IPS-18c (cell line): ENCODE measurements around the gene BAZ2B.
"Not testable (repeated sequence)": the region's sequence is repeated elsewhere in the genome, so short reads cannot be mapped to it uniquely, and the experiment has no call there.

Experiments used
- H3K4me3 ChIP-seq: 2 replicates; pipeline ENCODE4 v1.7.0; 2013; ENCODE audit warnings: low read depth, mild to moderate bottlenecking, low read length, moderate library complexity; ENCODE audit not compliant: insufficient read depth
- H3K9me3 ChIP-seq: one replicate; pipeline ENCODE4 v1.6.1; 2013; ENCODE audit warnings: mild to moderate bottlenecking, low read length, moderate library complexity; ENCODE audit not compliant: control insufficient read depth, insufficient read depth

BAZ2B gene, protein sequence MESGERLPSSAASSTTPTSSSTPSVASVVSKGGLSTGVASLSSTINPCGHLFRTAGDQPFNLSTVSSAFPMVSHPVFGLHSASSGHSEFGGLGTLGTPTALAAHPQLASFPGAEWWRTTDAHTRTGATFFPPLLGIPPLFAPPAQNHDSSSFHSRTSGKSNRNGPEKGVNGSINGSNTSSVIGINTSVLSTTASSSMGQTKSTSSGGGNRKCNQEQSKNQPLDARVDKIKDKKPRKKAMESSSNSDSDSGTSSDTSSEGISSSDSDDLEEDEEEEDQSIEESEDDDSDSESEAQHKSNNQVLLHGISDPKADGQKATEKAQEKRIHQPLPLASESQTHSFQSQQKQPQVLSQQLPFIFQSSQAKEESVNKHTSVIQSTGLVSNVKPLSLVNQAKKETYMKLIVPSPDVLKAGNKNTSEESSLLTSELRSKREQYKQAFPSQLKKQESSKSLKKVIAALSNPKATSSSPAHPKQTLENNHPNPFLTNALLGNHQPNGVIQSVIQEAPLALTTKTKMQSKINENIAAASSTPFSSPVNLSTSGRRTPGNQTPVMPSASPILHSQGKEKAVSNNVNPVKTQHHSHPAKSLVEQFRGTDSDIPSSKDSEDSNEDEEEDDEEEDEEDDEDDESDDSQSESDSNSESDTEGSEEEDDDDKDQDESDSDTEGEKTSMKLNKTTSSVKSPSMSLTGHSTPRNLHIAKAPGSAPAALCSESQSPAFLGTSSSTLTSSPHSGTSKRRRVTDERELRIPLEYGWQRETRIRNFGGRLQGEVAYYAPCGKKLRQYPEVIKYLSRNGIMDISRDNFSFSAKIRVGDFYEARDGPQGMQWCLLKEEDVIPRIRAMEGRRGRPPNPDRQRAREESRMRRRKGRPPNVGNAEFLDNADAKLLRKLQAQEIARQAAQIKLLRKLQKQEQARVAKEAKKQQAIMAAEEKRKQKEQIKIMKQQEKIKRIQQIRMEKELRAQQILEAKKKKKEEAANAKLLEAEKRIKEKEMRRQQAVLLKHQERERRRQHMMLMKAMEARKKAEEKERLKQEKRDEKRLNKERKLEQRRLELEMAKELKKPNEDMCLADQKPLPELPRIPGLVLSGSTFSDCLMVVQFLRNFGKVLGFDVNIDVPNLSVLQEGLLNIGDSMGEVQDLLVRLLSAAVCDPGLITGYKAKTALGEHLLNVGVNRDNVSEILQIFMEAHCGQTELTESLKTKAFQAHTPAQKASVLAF (N-terminal part only)

DNA sequence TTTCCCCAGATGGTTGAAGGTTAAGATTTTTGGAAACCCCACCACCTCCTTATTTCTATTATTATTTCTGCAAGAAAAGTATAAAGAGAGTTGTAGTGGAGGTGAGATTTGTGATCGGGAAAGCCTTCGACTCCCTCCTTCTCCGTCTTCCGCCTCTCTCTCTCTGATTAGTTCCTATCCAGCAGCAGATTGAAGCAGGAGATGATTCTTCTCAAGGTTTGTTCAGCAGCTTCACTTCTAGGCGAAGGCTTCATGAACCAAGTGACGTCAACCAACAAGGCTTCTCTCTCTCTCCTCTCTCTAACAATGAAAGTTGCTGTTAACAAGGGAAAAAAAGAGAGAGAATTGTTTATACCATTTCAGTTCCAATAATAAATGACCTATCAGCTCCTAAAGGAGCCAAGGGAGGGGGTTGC is at the start of gene BAZ2B:
Gene BAZ2B, minus strand, starts transcription at position 263 of the 416 bp plus-strand sequence. CDS start 137,829 bp downstream, outside the sequence.
- Histone ChIP-seq H3K4me3 (peak within 1 kb of the TSS; percentile 89), H3K9me3 (no peaks in the 10 kb centered on the region)

DNA sequence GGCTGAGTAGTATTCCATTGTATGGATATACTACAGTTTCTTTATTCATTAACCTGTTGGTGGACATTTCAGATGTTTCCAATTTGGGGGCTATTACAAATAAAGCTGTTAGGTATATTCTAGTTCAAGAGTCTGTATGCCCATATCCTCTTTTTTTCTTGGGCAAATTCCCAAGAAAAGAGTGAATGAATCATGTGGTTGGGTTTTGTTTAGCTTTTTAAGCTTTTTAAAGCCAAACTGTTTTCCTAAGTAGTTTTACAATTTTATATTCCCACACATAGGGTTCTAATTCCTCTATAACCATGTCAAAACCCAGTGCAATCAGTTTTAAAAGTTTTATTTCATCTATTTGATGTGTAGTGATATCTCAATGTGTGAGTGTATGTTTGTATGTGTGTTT is 44.9 kb upstream of the BAZ2B start:
- Histone ChIP-seq H3K4me3 (no peak overlapping the region), H3K9me3 (no peaks in the 10 kb centered on the region)

DNA sequence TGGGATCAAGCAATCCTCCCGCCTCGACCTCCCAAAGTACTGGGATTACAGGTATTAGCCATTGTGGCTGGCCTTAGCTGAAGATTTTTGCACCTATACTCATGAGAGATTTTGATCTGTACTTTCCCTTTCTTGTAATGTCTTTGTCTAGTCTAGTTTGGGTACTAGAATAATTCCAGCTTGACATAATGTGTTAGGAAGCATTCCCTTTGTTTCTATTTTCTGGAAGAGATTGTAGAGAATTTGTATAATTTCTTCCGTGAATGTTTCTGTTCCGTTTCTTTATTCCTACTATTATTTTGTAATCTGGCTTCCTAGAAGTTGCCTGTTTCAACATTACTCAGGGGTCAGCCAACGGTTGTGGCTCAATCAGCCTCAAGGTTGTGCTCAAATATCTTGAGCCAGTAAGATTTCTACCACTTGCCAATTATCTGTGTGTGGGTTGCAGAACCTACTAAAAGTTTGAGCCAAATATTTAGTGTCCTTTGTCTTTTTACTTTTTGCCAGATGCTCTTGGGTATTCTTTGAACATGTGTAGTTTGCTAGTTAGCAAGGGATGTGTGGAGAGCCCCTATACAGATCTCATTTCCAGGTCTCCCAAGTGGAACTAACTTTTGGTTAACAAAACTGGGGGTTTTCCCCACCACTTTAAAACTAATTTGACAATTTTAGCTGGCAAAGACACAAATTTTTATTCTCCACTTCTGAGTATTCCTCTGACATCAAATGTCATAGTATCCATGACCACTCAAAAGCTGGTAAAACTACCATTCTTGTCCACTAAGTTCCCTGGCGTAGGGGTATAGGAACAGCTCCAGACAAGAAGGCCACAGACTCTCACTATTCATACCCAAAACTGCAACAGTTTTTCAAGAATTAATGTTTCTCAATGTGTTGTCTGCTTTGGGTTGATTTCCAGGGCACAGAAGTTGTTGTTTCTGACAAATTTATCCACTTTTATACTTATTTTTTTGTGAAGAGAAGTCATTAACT is 42.8 kb upstream of the BAZ2B start:
- no peaks in the 10 kb centered on the region for H3K9me3 ChIP-seq
- H3K4me3 ChIP-seq = no peak overlapping the region

DNA sequence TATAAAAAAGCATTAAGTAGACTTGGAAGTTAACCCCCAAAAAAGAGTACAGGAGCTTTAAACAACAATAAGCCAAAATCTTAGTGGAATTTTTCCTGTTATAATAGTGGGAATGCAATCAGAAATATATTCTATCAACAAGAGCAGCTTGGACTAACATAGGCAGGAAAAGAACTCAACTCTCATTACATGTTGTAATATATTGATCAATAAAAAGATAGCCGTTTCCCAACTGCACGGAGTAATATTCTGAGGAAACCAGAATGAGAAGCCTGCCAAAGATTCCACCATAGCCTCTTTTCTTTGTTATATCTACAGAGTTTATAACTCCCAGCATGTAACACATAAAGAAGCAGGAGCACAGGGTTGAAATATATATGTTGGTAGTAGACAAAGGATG is 37.6 kb upstream of the BAZ2B start:
- H3K4me3 ChIP-seq = no peak overlapping the region

DNA sequence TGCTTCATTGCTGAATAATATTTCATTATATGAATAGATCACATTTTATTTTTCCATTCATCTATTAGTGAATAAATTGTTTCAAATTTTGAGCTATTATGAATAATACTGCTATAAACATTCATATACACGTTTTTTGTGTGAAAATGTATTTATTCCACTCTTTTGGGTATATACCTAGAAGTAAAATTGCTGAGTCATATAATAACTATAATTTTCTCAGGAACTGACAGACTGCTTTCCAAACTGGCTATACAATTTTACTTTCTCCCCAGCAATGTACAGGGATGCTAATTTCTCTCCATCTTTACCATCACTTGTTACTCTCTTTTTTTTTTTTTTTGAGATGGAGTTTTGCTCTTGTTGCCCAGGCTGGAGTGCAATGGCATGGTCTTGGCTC is 35.5 kb upstream of the BAZ2B start:
- no peaks in the 10 kb centered on the region for H3K9me3 ChIP-seq
- no peak overlapping the region for H3K4me3 ChIP-seq

More for the DNA sequence above, 37.6 kb upstream of the BAZ2B start:
- no peaks in the 10 kb centered on the region for H3K9me3 ChIP-seq

DNA sequence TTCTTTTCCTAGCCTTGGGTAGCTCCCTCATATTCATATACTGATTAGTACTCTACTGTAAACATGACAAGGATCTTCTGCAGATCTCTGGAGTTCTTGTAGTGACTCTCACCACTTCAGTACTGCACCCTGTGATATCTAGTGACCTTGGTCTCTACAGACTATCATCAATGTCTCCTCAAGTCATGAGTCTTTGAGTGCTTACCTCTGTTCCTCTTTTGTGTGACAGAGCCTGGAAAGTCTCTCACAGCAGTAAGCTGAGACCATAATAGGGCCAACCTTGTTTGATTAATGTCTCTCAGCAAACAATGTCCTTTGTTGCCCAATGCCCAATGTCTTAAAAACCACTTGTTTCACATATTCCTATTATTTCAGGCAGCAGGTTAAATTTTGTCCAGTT is 34.2 kb upstream of the BAZ2B start:
- H3K9me3 ChIP-seq = no peaks in the 10 kb centered on the region
- H3K4me3 ChIP-seq = no peak overlapping the region

DNA sequence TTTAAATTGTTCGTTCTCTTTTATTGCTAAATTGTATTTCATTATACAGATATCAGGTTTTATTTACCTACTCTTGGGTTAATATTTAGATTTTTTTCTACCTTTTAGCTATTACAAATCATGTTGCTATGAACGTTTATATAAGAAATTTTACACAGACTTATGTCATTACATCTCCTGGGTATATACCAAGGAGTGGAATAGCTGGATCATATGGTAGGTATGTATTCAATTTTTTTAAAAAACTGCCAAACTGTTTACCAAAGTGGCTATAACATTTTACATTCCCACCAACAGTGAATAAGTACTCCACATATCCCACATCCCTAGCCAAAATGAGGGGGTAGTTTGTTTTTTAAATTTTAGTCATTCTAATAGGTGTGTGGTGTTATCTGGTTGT is 32.3 kb upstream of the BAZ2B start:
- Histone ChIP-seq H3K4me3 (no peak overlapping the region), H3K9me3 (peaks cover 2% of the 10 kb centered on the region)

DNA sequence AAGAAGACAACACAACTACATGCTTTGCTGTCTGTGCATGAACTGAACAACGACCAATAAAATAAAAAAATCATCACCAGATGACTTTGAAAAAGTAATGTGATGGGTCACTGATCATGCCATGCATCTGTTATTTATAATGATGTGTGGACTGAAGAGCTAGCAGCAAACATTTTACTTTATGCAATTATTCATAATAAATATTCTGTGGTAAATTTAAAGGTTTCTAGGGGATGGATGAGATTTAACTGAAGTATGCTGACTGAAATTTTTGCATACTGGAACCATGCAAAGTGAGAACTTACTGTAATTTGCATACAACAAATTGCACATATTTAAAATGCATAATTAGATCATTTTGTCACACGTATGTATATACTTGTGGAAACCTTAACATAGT is 31.3 kb upstream of the BAZ2B start:
- H3K9me3 ChIP-seq = peaks cover 2% of the 10 kb centered on the region
- H3K4me3 ChIP-seq = no peak overlapping the region

DNA sequence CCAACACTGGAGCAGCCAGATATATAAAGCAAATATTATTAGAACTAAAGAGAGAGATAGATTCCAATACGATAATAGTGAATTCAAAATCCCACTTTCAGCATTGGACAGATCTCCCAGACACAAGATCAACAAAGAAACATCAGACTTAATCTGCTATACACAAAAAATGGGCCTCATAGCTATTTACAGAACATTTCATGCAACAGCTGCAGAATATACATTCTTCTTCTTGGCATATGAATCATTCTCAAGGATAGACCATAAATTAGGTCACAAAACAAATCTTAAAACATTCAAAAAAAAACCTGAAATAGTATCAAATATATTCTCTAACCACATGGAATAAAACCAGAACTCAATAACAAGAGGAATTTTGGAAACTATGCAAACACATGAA is 23.8 kb upstream of the BAZ2B start:
- Histone ChIP-seq H3K9me3 (peaks cover 2% of the 10 kb centered on the region), H3K4me3 (no peak overlapping the region)

DNA sequence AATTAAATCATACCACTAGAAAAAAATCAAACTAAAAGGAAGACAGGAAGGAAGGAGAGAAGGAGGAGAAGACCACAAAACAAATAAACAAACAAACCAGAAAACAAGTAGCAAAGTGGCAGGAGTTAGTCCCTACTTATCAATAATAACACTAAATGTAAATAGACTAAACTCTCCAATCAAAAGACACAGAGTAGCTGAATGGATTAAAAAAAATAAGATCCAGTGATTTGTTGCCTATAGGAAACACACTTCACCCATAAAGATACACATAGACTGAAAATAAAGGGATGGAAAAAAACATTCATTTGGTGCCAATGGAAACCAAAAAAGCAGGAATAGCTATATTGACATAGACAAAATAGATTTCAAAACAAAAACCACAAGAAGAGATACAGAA is 23.4 kb upstream of the BAZ2B start:
- no peaks in the 10 kb centered on the region for H3K9me3 ChIP-seq
- no peak overlapping the region for H3K4me3 ChIP-seq

DNA sequence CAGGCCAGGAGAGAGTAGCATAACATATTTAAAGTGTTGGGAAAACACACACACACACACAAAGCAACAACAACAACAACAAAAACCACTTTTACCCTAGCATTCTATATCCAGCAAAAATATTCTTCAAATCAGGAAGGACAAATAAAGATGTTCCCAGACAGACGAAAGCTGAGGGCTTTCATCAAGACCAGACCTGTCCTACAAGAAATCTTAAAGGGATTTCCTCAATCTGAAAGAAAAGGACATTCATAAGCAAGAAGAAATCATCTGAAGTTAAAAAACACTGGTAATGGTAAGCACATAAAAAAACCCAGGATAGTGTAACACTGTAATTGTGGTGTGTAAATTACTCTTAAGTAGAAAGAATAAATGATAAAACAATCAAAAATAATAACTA is 22.7 kb upstream of the BAZ2B start:
- H3K4me3 ChIP-seq = no peak overlapping the region

DNA sequence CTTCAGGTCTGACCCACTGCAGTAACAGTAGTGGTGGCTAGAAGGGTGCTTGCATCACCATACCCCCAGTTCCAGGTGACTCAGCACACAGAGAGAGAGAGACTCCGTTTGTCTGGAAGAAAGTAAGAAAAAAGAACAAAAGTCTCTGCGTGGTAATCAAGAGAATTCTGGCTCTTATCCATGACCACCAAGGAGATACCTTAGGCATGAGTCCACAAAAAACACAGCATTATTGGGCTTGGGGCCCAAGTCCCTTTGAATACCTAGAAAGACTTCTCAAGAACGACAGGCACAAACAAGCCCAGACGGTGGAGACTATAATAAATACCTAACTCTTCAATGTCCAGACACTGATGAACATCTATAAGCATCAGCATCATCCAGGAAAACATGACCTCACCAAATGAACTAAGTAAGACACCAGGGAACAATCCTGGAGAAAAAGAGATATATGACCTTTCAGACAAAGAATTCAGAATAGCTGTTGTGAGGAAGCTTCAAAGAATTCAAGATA is 21.7 kb upstream of the BAZ2B start:
- no peaks in the 10 kb centered on the region for H3K9me3 ChIP-seq
- H3K4me3 ChIP-seq = no peak overlapping the region

More for the DNA sequence above, 22.7 kb upstream of the BAZ2B start:
- H3K9me3 ChIP-seq = no peaks in the 10 kb centered on the region

DNA sequence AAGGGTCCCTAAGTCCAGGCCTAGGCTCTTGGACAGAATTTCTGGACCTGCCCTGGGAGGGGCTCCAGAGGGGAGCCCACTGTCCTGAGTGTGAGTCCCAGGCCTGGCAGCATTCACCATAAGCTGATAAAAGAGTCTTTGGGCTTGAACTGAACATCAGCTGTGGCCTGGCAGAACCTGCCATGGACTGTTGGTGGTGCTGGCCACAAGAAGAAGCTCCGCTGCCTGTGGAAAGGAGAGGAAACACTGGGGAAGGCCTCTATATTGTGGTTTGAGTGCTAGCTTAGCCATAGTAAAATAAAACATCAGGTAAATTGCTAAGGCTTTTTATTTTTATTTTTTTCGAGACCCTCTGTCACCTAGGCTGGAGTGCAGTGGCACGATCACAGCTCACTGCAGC is 20.9 kb upstream of the BAZ2B start:
- Histone ChIP-seq H3K9me3 (no peaks in the 10 kb centered on the region), H3K4me3 (no peak overlapping the region)

DNA sequence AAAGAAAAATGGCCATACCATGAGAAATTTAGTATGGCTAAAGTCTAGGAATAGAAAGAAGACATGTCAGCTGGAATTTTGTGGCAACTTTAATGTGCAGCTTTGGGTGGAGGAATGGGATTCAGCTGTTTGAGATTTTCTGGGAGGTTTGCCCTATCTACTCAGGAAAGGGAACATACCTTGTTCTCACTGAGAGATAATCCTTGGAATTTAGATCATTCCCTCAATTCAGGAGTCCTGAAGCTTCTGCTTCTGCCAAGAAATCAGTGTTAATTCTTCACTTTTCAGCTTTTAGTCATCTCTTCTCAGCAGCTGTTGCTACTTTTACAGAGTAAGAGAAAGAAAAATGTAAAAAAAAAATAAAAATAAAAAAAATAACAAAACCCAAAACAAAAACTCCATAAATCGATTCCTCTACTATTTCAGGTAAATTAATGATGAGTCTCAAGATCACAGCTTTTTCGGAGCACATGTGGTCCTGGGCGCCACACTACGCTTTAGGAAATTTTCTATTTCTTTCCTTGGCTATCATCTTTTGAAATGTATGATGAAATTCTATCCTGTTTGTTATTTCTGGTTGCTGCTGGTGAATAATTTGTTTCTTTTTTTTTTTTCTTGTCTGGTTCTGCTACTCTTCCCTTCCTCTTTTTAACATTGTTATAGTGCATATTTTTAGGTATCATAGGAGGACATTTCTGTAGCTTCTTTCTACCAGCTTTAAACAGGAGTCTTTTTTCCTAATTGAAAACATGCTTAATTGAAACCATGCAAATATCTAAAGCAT is 18.9 kb upstream of the BAZ2B start:
- Histone ChIP-seq H3K9me3 (no peaks in the 10 kb centered on the region), H3K4me3 (no peak overlapping the region)

DNA sequence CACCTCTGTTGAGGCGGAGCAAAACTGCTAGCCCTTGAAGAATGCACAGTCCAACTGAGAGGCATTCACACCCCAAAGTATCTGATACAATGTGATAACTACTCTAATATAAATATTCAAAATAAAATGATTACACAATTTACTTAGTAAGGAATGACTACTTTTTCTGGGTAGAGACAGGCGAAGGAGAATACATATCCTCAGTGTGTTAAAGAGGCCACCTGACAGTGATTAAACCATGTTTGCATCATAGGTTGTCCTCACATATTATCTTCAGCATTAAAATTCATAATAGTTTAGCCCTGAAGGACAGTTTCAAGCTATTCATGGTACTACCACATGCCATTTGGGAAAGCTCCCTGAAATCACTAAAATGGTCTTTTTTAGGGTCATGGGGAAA is 16.9 kb upstream of the BAZ2B start:
- Histone ChIP-seq H3K9me3 (no peaks in the 10 kb centered on the region), H3K4me3 (no peak overlapping the region)

DNA sequence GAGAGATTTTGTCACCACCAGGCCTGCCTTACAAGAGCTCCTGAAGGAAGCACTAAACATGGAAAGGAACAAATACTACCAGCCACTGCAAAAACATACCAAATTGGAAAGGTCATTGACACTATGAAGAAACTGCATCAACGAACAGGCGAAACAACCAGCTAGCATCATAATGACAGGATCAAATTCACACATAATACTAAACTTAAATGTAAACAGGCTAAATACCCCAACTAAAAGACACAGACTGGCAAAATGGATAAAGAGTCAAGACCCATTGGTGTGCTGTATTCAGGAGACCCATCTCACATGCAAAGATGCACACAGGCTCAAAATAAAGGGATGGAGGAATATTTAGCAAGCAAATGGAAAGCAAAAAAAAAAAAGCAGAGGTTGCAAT is 9.3 kb upstream of the BAZ2B start:
- not testable (repeated sequence) for H3K4me3 ChIP-seq, H3K9me3 ChIP-seq
